ENCODE measurements around the gene RARS1.

- TF ChIP-seq CTCF (IDR thresholded peaks at IDR 0.05; ENCODE audit: low read depth, low read length, poor library complexity, severe bottlenecking) = no peak
- no peak for TF ChIP-seq EZH2phosphoT487 (IDR thresholded peaks at IDR 0.05; ENCODE audit: borderline replicate concordance, low read length)
These were observed 41.6 kb downstream of the RARS1 start for GRCh38 chr5:168527756-168528295.
